SU-DHL-6 (cell line): Measurements from ENCODE around the gene NPAS3.

Source experiments
- EZH2phosphoT487 ChIP-seq: fragments of 200-600 bp; sonication (generic), shearing (Covaris generic); conservative IDR thresholded peaks from 2 replicates; pipeline ENCODE4 v1.6.1; 2018; ENCODE audit warnings: mild to moderate bottlenecking, antibody characterized with exemption, low read length, moderate library complexity, mixed read lengths
- TF ChIP-seq, protein P1 (sequence below): fragments of 200-600 bp; sonication (generic); IDR thresholded peaks from one replicate; pipeline ENCODE4 v1.5.1; 2017; ENCODE audit warnings: antibody characterized with exemption, mild to moderate bottlenecking, low read length, moderate library complexity; ENCODE audit not compliant: insufficient read depth, poor library complexity, severe bottlenecking

DNA sequence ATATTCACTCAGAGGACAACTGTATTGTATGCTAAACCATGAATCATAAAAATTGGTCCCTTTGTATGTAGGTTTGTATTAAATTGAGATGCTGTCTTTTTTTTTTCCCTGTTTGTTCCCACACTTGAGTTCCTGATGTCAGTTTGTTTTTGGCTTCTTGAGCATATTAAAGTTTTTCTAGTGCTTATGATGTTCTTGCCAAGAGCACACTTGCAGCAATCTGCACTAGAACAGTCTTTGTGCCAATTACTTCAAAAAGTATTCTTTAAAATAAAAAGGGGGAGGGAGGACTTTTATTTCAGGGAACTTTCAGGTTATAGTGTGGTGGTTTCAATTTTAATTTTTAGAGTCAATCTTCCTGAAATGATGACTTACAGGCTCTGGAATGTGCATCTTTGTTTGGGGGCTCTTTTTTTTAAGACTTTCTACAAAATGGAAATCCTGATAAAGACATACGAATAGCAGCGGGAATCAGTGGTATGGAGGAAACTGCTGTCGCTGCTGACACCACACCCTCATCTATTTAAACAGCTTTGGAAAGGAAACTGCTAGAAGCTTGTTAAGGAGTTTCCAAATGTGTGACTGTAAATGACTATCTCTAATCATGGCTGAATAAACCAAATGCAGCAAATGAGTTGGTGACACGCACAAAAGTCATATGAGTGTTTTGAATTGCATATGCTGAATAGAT is 823.6 kb downstream of the NPAS3 start:
- TF ChIP-seq, protein P1, sequence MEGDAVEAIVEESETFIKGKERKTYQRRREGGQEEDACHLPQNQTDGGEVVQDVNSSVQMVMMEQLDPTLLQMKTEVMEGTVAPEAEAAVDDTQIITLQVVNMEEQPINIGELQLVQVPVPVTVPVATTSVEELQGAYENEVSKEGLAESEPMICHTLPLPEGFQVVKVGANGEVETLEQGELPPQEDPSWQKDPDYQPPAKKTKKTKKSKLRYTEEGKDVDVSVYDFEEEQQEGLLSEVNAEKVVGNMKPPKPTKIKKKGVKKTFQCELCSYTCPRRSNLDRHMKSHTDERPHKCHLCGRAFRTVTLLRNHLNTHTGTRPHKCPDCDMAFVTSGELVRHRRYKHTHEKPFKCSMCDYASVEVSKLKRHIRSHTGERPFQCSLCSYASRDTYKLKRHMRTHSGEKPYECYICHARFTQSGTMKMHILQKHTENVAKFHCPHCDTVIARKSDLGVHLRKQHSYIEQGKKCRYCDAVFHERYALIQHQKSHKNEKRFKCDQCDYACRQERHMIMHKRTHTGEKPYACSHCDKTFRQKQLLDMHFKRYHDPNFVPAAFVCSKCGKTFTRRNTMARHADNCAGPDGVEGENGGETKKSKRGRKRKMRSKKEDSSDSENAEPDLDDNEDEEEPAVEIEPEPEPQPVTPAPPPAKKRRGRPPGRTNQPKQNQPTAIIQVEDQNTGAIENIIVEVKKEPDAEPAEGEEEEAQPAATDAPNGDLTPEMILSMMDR: no peak
- no peak for TF ChIP-seq EZH2phosphoT487
